GM12892 (cell line): ENCODE measurements around the gene ABLIM3.

ENCODE experiments used
- POLR2A ChIP-seq: IDR thresholded peaks from 2 replicates; pipeline ENCODE4 v1.6.1; 2011; ENCODE audit warnings: low read depth, low read length, control low read depth
- POLR2AphosphoS5 ChIP-seq: IDR thresholded peaks from 2 replicates; pipeline ENCODE4 v1.6.1; 2011; ENCODE audit warnings: low read depth, low read length, control low read depth
- TAF1 ChIP-seq: IDR thresholded peaks from 2 replicates; pipeline ENCODE4 v1.6.1; 2011; ENCODE audit warnings: low read depth, mild to moderate bottlenecking, control low read depth, low read length, borderline replicate concordance

- no peak for TF ChIP-seq POLR2A
- no peak for TF ChIP-seq TAF1
- TF ChIP-seq POLR2AphosphoS5: no peak
Observed at GRCh38 chr5:149211566-149211965, 70.3 kb downstream of the ABLIM3 start.
